Mesodermal cell (in vitro differentiated cells): Measurements from ENCODE around the gene NR4A3.

Source experiments
- H3K27ac ChIP-seq: 2 replicates; pipeline ENCODE4 v1.7.0; 2013; ENCODE audit warnings: mild to moderate bottlenecking, low read depth, low read length, moderate library complexity; ENCODE audit not compliant: severe bottlenecking
- H3K36me3 ChIP-seq: 2 replicates; pipeline ENCODE4 v1.7.1; 2013; ENCODE audit warnings: mild to moderate bottlenecking, low read length, moderate library complexity; ENCODE audit not compliant: control insufficient read depth, insufficient read depth
- H3K4me1 ChIP-seq: one replicate; pipeline ENCODE4 v1.7.1; 2013; ENCODE audit warnings: mild to moderate bottlenecking, low read length; ENCODE audit not compliant: insufficient read depth, control insufficient read depth, poor library complexity, severe bottlenecking
- H3K4me3 ChIP-seq: 2 replicates; pipeline ENCODE4 v1.7.0; 2013; ENCODE audit warnings: low read length, control low read depth, mild to moderate bottlenecking; ENCODE audit not compliant: insufficient read depth, poor library complexity, severe bottlenecking; ENCODE audit errors: extremely low read depth
- H3K9me3 ChIP-seq: 2 replicates; pipeline ENCODE4 v1.7.1; 2013; ENCODE audit warnings: mild to moderate bottlenecking, low read length, moderate library complexity; ENCODE audit not compliant: control insufficient read depth
- WGBS, 2 experiments: methylation state at CpG; one replicate each; pipeline ENCODE4 v1.1.5; 2013; ENCODE audit warnings: missing lambda C conversion rate in 2 of 2; ENCODE audit not compliant: insufficient coverage in 2 of 2; 5-methylcytosine and 5-hydroxymethylcytosine counted together

Gene NR4A3

GRCh38 chr9:99878651-99879050, 57.0 kb downstream of the NR4A3 start:
- WGBS, 2 experiments = 77 to 80% methylated on average over 1 to 2 of the region's 2 CpGs

GRCh38 chr9:99881769-99882168, 60.1 kb downstream of the NR4A3 start:
- H3K4me1 ChIP-seq = peaks cover 17% of the 10 kb centered on the region
- no peak overlapping the region for H3K27ac ChIP-seq
- no peaks in the 10 kb centered on the region for H3K9me3 ChIP-seq
- H3K4me3 ChIP-seq = no peak overlapping the region
- no peaks in the 10 kb centered on the region for H3K36me3 ChIP-seq

More at GRCh38 chr9:99878651-99879050, 57.0 kb downstream of the NR4A3 start:
- H3K9me3 ChIP-seq = no peaks in the 10 kb centered on the region
- no peaks in the 10 kb centered on the region for H3K36me3 ChIP-seq
- H3K4me1 ChIP-seq = peaks cover 23% of the 10 kb centered on the region
- H3K4me3 ChIP-seq = no peak overlapping the region
- peak overlapping the region; percentile 0 for H3K27ac ChIP-seq

- Histone ChIP-seq H3K4me1 (peaks cover 3% of the 10 kb centered on the region), H3K4me3 (no peak overlapping the region), H3K9me3 (no peaks in the 10 kb centered on the region), H3K27ac (no peak overlapping the region), H3K36me3 (no peaks in the 10 kb centered on the region)
- 80% methylated on average over 1 of the region's 1 CpG; no CpG with 5 or more reads in 1 of the 2 experiments for WGBS, 2 experiments
These were observed 64.1 kb downstream of the NR4A3 start for GRCh38 chr9:99885747-99886146.

- H3K4me3 ChIP-seq = no peak overlapping the region
- H3K27ac ChIP-seq = no peak overlapping the region
- H3K4me1 ChIP-seq = peaks cover 3% of the 10 kb centered on the region
- H3K36me3 ChIP-seq = no peaks in the 10 kb centered on the region
- WGBS, 2 experiments = no CpG with 5 or more reads among the region's 1 CpG
- no peaks in the 10 kb centered on the region for H3K9me3 ChIP-seq
These were observed 67.4 kb downstream of the NR4A3 start for GRCh38 chr9:99889120-99889519.

- no peak overlapping the region for H3K27ac ChIP-seq
- no CpG with 5 or more reads among the region's 2 CpGs for WGBS, 2 experiments
These were observed 73.1 kb downstream of the NR4A3 start for GRCh38 chr9:99894826-99895225.

GRCh38 chr9:99895510-99895909, 73.8 kb downstream of the NR4A3 start:
- no peaks in the 10 kb centered on the region for H3K4me1 ChIP-seq
- 99 to 100% methylated on average over 5 to 6 of the region's 6 CpGs for WGBS, 2 experiments
- no peaks in the 10 kb centered on the region for H3K36me3 ChIP-seq
- H3K27ac ChIP-seq = no peak overlapping the region
- no peak overlapping the region for H3K4me3 ChIP-seq
- H3K9me3 ChIP-seq = no peaks in the 10 kb centered on the region

More at GRCh38 chr9:99894826-99895225, 73.1 kb downstream of the NR4A3 start:
- H3K36me3 ChIP-seq = no peaks in the 10 kb centered on the region
- no peaks in the 10 kb centered on the region for H3K9me3 ChIP-seq
- H3K4me1 ChIP-seq = no peaks in the 10 kb centered on the region
- no peak overlapping the region for H3K4me3 ChIP-seq

- H3K4me3 ChIP-seq = no peak overlapping the region
- no peaks in the 10 kb centered on the region for H3K9me3 ChIP-seq
- H3K36me3 ChIP-seq = no peaks in the 10 kb centered on the region
- H3K27ac ChIP-seq = no peak overlapping the region
- no peaks in the 10 kb centered on the region for H3K4me1 ChIP-seq
- WGBS, 2 experiments = 95% methylated on average over 2 of the region's 2 CpGs; no CpG with 5 or more reads in 1 of the 2 experiments
These were observed 74.4 kb downstream of the NR4A3 start for GRCh38 chr9:99896119-99896518.

GRCh38 chr9:99903393-99903792, 81.7 kb downstream of the NR4A3 start:
- Histone ChIP-seq H3K27ac (no peak overlapping the region), H3K9me3 (no peaks in the 10 kb centered on the region), H3K36me3 (no peaks in the 10 kb centered on the region), H3K4me1 (no peaks in the 10 kb centered on the region), H3K4me3 (no peak overlapping the region)
- WGBS, 2 experiments = 100% methylated on average over 1 of the region's 1 CpG

GRCh38 chr9:99905833-99906402, 84.2 kb downstream of the NR4A3 start:
- H3K27ac ChIP-seq = no peak overlapping the region
- WGBS, 2 experiments = 53 to 73% methylated on average over 6 to 7 of the region's 9 CpGs
- peak overlapping the region; percentile 66 for H3K4me3 ChIP-seq
- H3K9me3 ChIP-seq = no peaks in the 10 kb centered on the region
- no peaks in the 10 kb centered on the region for H3K36me3 ChIP-seq
- no peaks in the 10 kb centered on the region for H3K4me1 ChIP-seq

GRCh38 chr9:99906403-99907207, 84.9 kb downstream of the NR4A3 start, which contains the start of gene STX17:
STX17 (plus strand) TSS chr9:99906654; CDS start chr9:99915240, 8,586 bp downstream.
- H3K9me3 ChIP-seq = no peaks in the 10 kb centered on the region
- no peaks in the 10 kb centered on the region for H3K4me1 ChIP-seq
- WGBS, 2 experiments = 1% methylated on average over 45 to 63 of the region's 76 CpGs
- no peaks in the 10 kb centered on the region for H3K36me3 ChIP-seq
- H3K27ac ChIP-seq = peak within 1 kb of the TSS; percentile 72
- peak within 1 kb of the TSS; percentile 66 for H3K4me3 ChIP-seq

GRCh38 chr9:99907208-99907532, 85.5 kb downstream of the NR4A3 start:
- H3K27ac ChIP-seq = no peak overlapping the region
- no CpG with 5 or more reads among the region's 9 CpGs for WGBS, 2 experiments
- peak overlapping the region; percentile 66 for H3K4me3 ChIP-seq
- H3K4me1 ChIP-seq = no peaks in the 10 kb centered on the region
- H3K36me3 ChIP-seq = no peaks in the 10 kb centered on the region
- no peaks in the 10 kb centered on the region for H3K9me3 ChIP-seq
